ENCODE results near the gene GPR137B. TPM values are rescaled to one million over a fixed set of nuclear protein-coding genes. Genes with fewer than 3 reads are reported as not detected.

GPR137B gene
- total and polyA plus RNA-seq, 2 of the 8 experiments (the other 6 are each of a cell fraction or from before 2014, with no cell fraction given) = 6.9 to 7.7 TPM

GRCh38 chr1:236193184-236193583 lies 50.8 kb downstream of the GPR137B start (continued):
- TF ChIP-seq CHD7 (IDR thresholded peaks at IDR 0.05; ENCODE audit: insufficient replicate concordance, low read length) (no peak), EGR1 (IDR thresholded peaks at IDR 0.05; ENCODE audit: borderline replicate concordance, low read depth, low read length) (no peak)
